GM19372 (cell line): Measurements from ENCODE around the gene UBXN11.
A peak's percentile ranks its signal among the peaks of the same experiment; 100 is the strongest.
"Not testable (repeated sequence)": the region's sequence is repeated elsewhere in the genome, so short reads cannot be mapped to it uniquely, and the experiment has no call there.

Experiments
- ATAC-seq: cut with Tn5 transposase; IDR thresholded peaks from one replicate; pipeline ENCODE4 v1.9.1; 2021; ENCODE audit warnings: mild to moderate bottlenecking, low read depth, moderate library complexity; ENCODE audit not compliant: unreplicated experiment

Gene UBXN11

GRCh38 chr1:26337206-26337535, 30.7 kb upstream of the UBXN11 start:
- ATAC-seq, result no peak

GRCh38 chr1:26336477-26337205, 30.2 kb upstream of the UBXN11 start:
- ATAC-seq, result peak; percentile 27

GRCh38 chr1:26335774-26336476, 29.5 kb upstream of the UBXN11 start:
- ATAC-seq, result peak; percentile 59

- not testable (repeated sequence) for ATAC-seq
Measured at GRCh38 chr1:26333312-26333711, 26.9 kb upstream of the UBXN11 start.

GRCh38 chr1:26330276-26330675, 23.8 kb upstream of the UBXN11 start:
- ATAC-seq, result no peak

GRCh38 chr1:26329380-26329779, 22.9 kb upstream of the UBXN11 start:
- ATAC-seq, result not testable (repeated sequence)

GRCh38 chr1:26328597-26328996, 22.2 kb upstream of the UBXN11 start:
- no peak for ATAC-seq

GRCh38 chr1:26327956-26328362, 21.5 kb upstream of the UBXN11 start:
- no peak for ATAC-seq

GRCh38 chr1:26324550-26324949, 18.1 kb upstream of the UBXN11 start:
- ATAC-seq, result no peak

- no peak for ATAC-seq
Measured at GRCh38 chr1:26323382-26323781, 16.9 kb upstream of the UBXN11 start.

- ATAC-seq, result no peak
Measured at GRCh38 chr1:26322042-26322331, 15.6 kb upstream of the UBXN11 start.

GRCh38 chr1:26321315-26322041, 15.0 kb upstream of the UBXN11 start:
- no peak for ATAC-seq

GRCh38 chr1:26320896-26321295, 14.5 kb upstream of the UBXN11 start:
- no peak for ATAC-seq

- ATAC-seq, result no peak
Measured at GRCh38 chr1:26318338-26319064, 12.1 kb upstream of the UBXN11 start.

- no peak for ATAC-seq
Measured at GRCh38 chr1:26317612-26318337, 11.3 kb upstream of the UBXN11 start, which contains the start of gene CD52. TSS of gene CD52 (plus strand) at chr1:26317958. CDS start at chr1:26318018, 60 bp downstream.

- no peak for ATAC-seq
Measured at GRCh38 chr1:26317146-26317545, 10.7 kb upstream of the UBXN11 start.

- no peak for ATAC-seq
Measured at GRCh38 chr1:26315874-26316850, 9.7 kb upstream of the UBXN11 start.

- no peak for ATAC-seq
Measured at GRCh38 chr1:26314501-26314900, 8.1 kb upstream of the UBXN11 start.
